IPS-18c (cell line): ENCODE results near the gene TIMM21.

Experiments used
- H3K4me3 ChIP-seq: 2 replicates; pipeline ENCODE4 v1.7.0; 2013; ENCODE audit warnings: low read depth, mild to moderate bottlenecking, low read length, moderate library complexity; ENCODE audit not compliant: insufficient read depth
- H3K9me3 ChIP-seq: one replicate; pipeline ENCODE4 v1.6.1; 2013; ENCODE audit warnings: mild to moderate bottlenecking, low read length, moderate library complexity; ENCODE audit not compliant: control insufficient read depth, insufficient read depth

Gene TIMM21, protein sequence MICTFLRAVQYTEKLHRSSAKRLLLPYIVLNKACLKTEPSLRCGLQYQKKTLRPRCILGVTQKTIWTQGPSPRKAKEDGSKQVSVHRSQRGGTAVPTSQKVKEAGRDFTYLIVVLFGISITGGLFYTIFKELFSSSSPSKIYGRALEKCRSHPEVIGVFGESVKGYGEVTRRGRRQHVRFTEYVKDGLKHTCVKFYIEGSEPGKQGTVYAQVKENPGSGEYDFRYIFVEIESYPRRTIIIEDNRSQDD

DNA sequence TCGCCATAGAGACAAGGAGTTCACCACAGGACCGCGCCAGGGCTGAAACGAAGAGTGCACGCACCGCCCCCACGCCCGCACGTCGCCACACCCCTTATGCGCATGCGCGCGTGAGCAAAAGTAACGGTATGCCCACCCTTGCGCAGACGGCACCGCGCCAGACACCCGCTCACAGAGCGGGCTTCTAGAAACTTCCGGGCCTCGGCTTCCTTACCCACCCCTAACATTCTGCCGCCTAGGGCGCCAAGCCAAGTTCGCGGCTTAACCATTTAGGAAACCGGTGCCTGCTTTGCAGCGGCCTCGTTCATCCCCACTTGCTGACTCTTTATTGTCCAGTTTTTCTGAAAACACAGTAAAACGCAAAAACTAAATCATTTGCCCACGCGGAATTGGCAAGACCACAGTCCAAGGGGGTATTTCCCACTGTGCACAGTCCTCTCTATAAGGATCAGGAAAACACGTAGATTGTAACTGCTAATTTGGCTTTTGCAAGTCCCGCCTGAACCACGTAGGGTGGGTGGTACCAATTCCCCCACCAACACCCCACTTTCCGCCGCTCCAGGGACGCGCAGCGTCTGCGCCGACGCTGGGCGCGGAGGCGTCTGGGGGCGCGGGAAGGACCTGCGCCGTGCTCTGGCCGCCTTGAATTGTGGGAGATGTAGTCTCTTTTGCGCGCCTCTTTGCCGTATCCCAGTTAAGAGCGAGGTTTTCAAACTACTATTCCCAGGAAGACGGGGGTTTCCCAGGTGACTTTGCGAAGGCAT, at the start of gene TIMM21, which contains the start of gene FBXO15:
TSS of gene TIMM21 (plus strand) at position 745 of the 764 bp plus-strand sequence. CDS start 286 bp downstream, outside the sequence.
TSS of gene FBXO15 (minus strand) at position 56 of the 764 bp plus-strand sequence. CDS start at position 7, 49 bp downstream.
- Histone ChIP-seq H3K9me3 (no peaks in the 10 kb centered on the region), H3K4me3 (peak within 1 kb of the TSS; percentile 79)

DNA sequence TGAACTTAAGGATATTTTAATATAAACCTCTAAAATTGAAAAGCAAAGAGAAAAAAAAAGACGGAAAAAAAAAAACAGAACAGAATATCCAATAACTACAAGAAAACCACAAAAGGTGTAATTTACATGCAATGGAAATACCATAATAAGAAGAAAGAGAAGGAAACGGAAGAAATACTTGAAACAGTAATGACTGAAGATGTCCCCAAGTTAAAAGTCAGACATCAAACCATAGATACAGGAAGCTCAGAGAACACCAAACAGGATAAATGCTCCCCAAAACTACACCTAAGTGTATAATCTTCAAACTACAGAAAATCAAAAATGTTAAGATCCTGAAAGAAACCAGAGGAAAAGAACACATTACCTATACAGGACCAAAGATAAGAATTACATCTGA, 39.9 kb upstream of the TIMM21 start:
- H3K9me3 ChIP-seq, result no peaks in the 10 kb centered on the region
- H3K4me3 ChIP-seq, result no peak overlapping the region

- H3K9me3 ChIP-seq, result no peaks in the 10 kb centered on the region
- H3K4me3 ChIP-seq, result no peak overlapping the region
These were observed 38.2 kb upstream of the TIMM21 start for GRCh38 chr18:74110149-74110548.

DNA sequence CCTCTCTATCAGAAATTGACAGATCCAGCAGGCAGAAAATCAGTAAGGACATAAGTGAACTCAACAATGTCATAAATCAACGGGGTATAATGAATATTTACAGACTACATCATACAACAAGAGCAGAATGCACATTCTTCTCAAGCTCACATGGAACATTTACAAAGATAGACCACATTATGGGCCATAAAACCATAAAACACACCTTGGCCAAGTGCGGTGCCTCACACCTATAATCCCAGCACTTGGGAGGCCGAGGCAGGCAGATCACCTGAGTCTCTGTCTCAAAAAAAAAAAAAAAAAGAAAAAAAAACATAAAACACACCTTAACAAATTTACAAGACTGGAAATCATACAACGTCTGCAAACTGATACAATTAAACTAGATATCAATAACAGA, 37.3 kb upstream of the TIMM21 start:
- H3K9me3 ChIP-seq, result no peaks in the 10 kb centered on the region
- H3K4me3 ChIP-seq, result no peak overlapping the region

DNA sequence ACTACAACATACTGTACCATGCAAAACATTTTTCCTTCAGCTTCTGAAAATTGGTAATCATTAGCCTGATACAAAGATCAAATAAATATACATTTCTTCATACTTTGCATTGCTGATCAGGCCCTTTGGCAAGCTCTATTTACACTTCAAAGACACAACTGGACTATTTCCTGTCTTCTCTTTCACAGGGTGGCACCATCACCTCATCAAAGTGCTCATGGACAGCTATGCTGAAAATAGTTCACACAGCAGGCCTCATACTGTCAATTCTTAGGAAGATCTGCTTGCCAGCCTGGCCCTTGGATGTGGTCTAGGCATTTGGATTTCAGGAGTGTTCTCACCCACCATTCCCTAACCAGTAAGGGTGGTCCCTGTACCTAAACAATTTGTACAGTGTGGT, 34.6 kb upstream of the TIMM21 start:
- H3K4me3 ChIP-seq, result no peak overlapping the region
- no peaks in the 10 kb centered on the region for H3K9me3 ChIP-seq

DNA sequence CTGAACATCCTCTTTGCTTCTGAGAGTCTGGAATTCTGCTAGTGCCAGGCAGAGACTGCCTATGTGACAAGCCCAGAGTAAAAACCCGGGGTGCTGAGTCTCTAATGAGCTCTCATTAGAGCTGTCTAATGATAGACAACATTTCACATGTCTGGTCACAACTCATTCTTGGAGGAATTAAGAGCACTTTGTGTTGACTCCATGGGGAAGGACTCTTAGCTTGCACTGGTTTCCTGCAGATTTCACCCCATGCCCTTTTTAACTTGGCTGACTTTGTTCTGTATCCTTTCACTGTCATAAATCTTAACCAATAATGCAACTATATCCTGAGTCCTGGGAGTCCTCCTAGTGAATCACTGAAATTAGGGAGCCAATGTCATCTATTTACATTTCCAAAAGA, 34.2 kb upstream of the TIMM21 start:
- Histone ChIP-seq H3K9me3 (no peaks in the 10 kb centered on the region), H3K4me3 (no peak overlapping the region)

DNA sequence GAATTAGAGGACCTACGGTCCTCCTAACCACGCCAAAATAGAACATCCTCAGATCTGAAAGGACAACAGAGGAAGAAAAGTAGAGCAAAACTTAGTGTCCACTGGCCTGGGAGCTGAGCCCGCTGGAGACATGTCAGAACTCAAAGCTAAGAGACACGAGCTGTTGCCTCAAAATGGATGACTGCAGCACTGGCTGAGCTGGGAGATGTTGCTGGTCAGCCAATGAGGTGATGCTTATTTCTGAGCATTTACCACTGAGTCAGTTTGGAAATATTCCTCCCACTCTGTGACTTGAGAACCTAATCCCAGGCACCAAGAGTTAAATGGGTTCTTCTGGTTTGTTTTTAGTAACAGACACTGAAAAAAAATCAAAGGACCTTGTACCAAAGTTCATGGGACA, 33.3 kb upstream of the TIMM21 start:
- no peak overlapping the region for H3K4me3 ChIP-seq
- H3K9me3 ChIP-seq, result no peaks in the 10 kb centered on the region

DNA sequence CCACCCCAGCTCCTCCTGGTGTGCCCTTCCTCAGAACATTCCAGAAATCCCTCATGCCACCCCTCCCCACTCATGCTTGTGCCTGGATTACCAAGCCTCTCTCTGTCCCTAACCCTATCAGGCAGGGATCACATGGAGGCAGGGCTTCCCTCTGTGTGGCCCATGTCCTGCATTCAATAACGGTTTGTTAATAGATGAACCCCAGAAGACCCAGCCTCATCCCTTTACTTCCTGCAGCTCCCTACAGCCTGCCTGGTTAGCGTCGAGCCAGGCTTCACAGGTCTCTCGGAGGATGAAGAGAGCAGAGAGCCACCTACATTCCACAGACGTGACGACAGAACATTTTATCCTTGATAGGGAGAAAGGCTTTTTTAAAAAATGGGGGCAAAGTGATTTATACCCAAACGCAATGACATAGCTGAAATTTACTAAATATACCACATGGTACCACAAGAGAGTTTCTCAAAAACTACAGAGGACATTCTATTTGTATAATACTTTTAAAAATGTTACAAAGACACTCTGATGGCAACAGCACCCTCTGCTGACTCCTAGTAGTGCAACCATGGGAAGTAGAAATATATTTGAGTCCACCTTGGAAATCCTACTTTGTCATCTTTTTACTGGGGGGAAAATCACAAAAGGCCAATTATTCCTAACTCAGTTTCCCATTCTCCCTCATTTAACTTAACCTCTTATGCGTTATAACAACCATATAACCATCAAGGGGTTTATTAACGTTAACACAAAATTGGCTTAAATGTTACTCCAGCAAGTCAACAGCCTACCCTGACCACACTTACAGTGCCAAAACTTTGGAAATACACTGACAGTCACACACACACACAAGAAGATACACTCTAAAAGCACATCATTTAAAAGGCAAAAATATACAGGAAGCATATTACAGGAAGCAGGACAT, 31.4 kb upstream of the TIMM21 start:
- Histone ChIP-seq H3K4me3 (no peak overlapping the region), H3K9me3 (no peaks in the 10 kb centered on the region)

DNA sequence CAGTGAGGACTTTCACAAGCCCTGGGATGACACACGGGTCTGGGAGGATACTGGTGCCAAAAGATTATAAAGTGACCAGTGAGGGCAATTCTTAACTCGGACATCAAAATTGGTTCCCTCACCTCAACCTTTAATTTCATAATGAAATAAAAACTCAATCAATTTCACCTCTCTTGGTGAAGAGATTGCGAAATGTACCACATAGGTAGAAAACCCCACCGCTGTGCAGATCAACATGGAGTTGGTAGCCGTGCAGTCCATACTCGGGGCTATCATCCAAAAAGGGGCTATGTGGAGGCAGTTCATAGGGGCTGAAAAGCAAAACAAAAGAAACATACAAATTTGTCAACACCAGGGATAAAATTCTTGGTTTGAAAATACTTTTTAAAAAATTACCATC, 25.1 kb upstream of the TIMM21 start:
- Histone ChIP-seq H3K4me3 (no peak overlapping the region), H3K9me3 (no peaks in the 10 kb centered on the region)

DNA sequence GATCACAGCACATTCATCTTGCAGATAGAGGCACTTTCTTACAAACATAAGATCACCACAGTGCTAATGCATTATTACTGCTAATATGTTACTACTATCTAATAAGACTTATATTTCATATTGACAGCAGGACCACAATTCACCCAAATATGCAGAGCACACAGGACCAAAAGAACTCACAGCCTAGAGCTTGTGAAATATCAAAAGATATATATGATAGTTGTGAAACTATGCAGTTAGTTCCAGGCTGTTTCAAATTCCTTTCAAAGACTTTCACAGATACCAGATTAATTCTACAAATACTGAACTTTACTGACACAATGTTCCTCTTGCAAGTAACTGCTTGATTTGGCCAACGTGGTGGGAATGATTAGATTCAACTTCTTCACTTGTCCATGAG, 23.7 kb upstream of the TIMM21 start:
- no peaks in the 10 kb centered on the region for H3K9me3 ChIP-seq
- H3K4me3 ChIP-seq, result no peak overlapping the region

DNA sequence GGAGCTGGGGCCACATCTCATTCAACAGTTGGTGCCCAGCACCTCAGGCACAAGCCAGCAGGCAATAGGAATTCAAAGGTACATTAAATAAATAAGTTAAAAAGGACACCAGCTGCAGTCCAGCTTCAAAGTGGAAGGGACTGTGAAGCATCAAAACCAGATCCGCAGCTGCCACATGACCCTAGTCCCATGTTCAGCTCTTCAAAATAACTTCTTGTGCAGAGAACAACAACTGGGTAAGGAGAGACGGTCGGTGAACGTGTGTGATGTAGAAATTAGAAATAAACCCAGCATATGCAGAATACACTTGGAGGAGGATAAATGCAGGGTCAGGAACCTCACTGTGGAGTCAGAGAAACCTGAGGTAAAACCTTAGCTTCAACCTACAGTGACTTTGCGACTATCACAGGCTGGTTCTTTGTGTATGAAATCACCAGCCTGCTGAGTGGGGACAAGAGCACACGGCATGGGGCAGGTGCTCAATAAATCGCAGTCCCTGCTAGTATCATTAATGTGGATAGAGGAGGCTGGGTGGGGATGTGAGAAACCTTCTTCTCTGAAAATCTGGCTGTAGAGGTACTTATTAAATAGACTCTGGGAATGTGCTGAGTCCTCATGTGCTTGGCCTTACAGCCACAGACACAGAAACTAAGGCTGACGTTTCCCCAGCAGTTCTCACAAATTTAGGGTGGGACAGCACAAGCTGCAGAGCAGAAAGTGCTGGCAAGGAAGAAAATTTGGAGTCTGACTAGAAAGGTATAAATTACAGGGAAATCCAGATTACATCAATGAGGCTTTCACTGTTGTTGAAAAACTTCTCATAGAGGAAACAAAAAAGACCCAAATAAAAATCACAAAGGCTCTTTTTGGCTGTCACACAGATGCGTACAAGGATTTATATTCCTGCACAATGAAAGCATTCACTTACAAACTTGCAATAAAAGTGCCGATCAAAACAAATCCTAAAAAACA, 21.4 kb upstream of the TIMM21 start:
- H3K4me3 ChIP-seq, result no peak overlapping the region

DNA sequence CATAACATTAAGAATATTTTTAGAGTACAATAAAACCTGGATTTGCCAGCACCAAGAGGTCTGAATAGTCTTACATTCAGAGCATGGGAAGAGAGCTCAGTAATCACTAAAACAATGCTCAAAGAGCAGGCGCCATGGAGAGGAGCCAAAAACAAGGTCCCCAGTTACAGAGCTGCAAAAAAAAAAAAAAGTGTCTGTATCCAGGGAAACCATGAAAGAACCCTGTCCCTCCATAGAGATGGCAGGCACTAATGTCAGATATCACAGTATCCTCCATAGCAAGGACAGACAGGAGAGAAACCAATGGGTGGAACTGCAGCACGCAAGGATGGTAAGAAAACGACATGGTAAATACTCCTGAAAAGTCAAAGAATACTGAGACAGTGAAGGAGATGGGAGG, 20.2 kb upstream of the TIMM21 start:
- no peak overlapping the region for H3K4me3 ChIP-seq
- H3K9me3 ChIP-seq, result no peaks in the 10 kb centered on the region

More for the DNA sequence above, 21.4 kb upstream of the TIMM21 start:
- H3K9me3 ChIP-seq, result no peaks in the 10 kb centered on the region

- Histone ChIP-seq H3K9me3 (no peaks in the 10 kb centered on the region), H3K4me3 (no peak overlapping the region)
These were observed 17.2 kb upstream of the TIMM21 start for GRCh38 chr18:74131124-74131523.

GRCh38 chr18:74132201-74132600, 16.1 kb upstream of the TIMM21 start:
- no peaks in the 10 kb centered on the region for H3K9me3 ChIP-seq
- H3K4me3 ChIP-seq, result no peak overlapping the region

DNA sequence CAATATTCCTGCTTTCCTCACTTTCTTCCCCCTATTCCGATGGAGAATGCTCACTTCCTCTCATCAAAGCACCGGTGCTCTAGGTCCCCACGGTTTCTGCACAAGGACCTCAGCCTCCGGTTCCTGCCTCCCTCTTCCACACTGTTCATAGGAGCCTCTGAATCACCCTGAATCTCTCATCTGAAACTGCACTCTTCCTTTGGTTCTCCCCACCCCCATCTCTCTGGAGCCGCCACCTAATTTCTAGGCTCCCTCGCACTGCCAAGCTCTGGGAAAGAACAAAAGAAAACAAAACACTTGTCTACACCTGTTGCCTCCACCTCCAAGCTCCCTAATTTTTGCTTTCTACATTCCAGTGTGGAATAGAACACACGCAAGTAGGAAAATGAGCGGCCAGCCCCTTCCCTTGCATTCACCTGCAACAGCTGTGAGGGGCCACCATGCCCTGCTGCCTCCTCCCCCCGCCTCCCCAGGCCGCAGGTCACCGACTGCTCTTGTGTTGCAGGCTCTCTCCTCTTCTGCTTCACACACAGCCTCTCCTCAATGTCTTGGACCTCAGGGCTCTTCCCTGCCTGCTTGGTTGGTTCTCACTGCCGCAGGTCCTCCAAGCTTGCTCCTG, 10.3 kb upstream of the TIMM21 start:
- Histone ChIP-seq H3K9me3 (no peaks in the 10 kb centered on the region), H3K4me3 (no peak overlapping the region)

DNA sequence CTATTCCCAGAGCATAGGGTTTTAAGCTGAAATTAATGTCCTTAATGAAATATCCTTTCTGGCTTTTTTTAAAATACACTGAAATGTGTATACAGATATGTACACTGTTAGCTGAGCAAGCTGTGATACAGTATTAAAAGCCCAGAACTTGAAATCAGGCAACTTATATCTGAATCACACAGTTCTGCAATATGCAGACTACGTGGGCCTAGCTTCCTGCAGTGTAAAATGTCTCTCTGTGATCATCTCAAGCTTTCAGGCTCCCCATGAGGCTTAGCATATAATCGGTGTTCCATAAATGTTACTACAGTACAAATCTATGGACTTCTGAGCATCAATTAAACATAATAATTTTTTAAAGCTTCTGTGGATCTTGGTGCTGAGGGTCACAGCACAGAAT, 8.9 kb upstream of the TIMM21 start:
- Histone ChIP-seq H3K4me3 (no peak overlapping the region), H3K9me3 (no peaks in the 10 kb centered on the region)
